HG03066 (cell line): ENCODE results near the gene FLCN.
"Not testable (repeated sequence)": the region's sequence is repeated elsewhere in the genome, so short reads cannot be mapped to it uniquely, and the experiment has no call there.

Experiments
- ATAC-seq: cut with Tn5 transposase; IDR thresholded peaks from one replicate; pipeline ENCODE4 v1.9.1; 2021; ENCODE audit warnings: low read depth; ENCODE audit not compliant: unreplicated experiment

Gene FLCN

DNA sequence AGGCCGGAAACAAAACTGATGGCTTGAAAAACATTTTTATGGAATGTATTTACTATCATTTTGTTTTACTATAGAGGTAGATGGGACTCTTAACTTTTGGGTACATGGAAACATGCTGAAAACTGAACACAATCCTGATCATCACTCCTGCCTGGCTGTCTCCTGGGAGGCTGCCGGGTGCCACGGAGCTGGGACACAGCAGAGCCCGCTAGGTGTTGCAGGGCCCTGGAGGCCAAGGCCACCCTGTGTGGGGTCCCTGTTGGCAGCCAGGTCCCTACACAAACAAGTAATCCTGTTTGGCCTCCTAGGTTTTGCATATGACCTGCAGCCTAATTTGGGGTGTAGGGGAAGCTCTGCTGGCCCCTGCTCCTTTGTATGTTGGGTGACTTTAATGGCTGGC is 48.4 kb downstream of the FLCN start:
- ATAC-seq, result no peak

DNA sequence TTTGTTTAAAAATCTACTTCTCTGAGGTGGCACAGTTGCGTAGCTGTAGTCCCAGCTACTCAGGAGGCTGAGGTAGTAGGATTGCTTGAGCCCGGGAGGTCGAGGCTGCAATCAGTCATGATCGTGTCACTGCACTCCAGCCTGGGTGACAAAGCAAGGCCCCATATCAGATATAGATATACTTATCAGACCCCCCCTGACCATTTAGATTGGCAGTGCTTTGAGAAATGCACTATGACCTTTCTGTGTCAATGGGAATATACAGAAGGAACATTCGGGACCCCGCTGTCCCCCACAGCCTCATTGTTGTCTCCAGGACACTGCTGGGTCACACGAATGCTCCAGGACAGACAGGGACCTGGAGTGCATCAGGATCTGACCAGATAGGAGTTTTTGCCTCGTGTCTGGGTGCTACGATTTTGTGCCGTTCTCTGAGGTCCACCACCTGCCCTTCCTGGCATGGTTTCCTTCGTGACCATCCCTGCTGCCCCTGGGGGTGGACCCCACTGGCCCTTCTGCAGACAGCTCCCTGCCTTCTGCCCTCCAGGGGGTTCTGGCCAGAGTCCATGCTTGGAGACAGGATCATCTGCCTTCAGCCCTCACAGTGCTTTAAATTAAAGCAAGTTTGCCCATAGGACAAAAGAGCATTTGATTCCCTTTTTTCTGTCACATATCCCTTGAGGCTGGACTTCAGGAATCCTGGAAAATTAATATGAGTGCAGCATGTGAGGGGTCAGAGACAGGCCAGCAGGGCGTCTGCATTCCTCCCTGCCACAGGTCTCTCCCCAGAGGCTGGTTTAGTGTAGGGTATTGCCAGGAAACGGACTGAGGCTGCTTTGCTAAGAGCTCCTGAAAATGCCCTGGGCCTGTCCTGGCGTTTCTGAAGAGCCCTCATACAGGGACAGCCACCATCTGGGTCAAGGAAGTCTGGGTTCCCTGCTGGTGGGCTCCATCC is 50.1 kb downstream of the FLCN start:
- ATAC-seq, result no peak

- ATAC-seq, result no peak
These were observed 50.9 kb downstream of the FLCN start for GRCh38 chr17:17186051-17186450.

DNA sequence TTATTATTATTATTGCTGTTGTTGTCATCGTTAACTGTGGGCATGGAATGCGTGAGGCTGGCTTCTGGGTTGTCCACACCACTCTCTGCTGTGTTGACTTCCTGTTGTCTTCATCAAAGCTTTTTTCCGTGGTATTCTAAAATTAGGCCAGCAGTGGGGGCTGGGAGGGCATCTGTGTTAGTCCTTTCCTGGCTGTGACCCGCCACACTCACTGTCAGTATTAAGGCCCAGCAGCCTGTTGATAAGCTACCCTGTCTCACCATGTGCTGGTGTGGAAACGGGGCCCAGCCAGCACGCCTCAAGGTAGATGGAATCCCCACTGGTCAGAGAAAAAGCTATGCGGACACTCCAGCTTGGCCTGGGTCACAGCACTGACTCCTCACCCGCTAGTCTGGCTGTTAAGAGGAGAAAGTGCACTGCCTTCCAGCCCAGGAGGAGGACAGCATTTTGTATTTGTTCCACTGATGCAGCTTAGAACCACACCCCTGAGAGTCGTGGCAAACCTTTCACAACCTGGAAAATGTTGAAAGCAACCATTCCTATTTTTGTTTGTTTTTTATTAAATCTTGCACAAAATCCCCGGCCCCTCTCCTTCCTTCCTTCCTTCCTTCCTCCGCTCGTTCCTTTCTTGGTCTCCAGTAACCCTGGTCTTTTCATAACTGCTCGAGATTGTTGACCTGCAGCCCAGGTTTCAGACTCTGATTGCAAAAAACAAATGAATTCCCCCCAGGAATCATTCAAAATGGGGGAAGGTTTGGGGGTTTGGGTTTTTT is 51.8 kb downstream of the FLCN start:
- not testable (repeated sequence) for ATAC-seq

DNA sequence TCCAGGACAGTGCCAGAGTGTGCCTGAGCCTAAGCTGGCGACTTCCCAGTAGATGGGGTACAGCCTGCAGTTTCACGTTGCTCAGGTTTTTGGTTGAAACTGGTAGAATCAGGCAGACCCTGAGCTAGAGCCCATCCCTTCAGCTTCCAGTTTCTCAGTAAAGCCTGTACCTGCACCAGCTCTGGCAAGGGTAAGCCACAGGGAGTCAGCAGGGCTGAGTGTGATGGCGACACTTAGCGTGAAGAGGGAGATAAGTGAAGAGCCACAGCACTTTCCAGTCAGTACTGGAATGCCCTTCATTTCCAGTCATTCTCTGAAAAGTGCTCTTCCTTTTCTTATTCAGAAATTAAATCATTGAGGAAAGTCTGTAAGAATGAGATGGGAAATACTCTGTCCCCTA is 53.2 kb downstream of the FLCN start:
- ATAC-seq, result no peak

DNA sequence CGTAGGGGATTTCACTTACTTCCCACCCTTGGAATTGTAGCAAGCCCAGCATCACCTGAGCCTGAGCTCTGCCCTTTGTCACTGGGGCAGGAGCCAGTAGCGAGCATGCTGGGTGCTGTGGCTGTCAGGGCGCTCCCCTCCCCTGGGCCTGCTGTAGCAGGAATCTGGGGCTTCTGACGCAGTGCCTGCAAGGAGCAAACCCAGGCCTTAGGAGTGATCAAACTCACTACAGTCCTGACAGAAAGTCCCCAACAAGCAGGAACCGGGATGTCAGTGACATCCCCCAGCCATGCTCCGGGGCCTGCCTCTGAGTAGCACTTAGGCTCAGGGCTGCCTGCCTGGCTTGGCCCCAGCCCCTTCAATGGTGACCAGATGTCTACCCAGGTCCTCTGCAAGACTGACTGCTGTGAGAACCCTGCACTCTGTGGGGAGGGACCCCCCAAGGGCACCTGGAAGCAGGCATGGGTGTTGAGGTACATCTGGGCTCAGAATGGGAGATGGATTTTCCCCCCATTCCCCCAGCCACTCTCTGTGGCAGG is 54.3 kb downstream of the FLCN start:
- ATAC-seq, result no peak

- no peak for ATAC-seq
These were observed 55.0 kb downstream of the FLCN start for GRCh38 chr17:17181666-17182597.

GRCh38 chr17:17180741-17181525 is 56.0 kb downstream of the FLCN start:
- no peak for ATAC-seq

GRCh38 chr17:17180141-17180603 is 56.8 kb downstream of the FLCN start:
- ATAC-seq, result no peak

DNA sequence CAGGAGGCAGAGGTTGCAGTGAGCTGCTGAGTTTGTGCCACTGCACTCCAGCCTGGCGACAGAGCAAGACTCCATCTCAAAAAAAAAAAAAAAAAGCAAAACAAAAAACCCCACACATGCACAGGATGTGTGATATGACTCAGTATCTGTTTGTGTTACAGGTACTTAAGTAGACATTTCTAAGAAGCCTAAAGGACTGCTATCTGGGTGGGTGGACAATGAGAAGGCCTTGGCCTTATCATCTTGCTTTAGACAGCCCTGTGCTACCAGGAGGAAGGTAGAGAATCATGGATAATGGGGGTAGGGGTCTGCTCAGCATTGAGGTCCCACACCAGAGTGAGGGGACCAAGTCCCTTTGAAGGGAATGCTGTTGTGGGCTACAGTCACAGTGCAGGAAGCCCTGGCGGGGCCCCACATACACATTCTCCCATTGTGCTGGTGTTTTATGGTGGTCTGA is 57.6 kb downstream of the FLCN start:
- no peak for ATAC-seq

GRCh38 chr17:17177176-17177575 is 59.8 kb downstream of the FLCN start:
- ATAC-seq, result no peak

DNA sequence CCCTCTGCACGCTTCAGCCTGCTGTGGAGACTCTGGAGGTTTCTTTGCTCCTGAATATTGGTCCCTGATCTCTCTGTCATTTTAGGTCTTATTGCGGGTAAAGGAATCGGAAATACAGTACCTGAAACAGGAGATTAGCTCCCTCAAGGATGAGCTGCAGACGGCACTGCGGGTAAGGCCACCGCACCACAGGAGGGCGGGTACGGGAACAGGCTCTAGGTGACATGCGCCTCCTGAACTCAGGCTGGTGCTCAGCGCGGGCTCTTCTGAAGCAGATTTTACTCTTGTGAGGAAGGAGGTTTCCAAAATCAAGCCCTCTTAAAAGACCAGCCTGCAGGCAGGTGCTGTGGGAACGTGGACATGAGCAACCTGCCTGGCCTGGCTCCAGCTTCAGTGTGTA is 60.6 kb downstream of the FLCN start:
- ATAC-seq, result no peak

- ATAC-seq, result peak; percentile 40
These were observed 61.1 kb downstream of the FLCN start for GRCh38 chr17:17175917-17176316.

GRCh38 chr17:17175340-17175739 is 61.6 kb downstream of the FLCN start:
- ATAC-seq, result no peak

DNA sequence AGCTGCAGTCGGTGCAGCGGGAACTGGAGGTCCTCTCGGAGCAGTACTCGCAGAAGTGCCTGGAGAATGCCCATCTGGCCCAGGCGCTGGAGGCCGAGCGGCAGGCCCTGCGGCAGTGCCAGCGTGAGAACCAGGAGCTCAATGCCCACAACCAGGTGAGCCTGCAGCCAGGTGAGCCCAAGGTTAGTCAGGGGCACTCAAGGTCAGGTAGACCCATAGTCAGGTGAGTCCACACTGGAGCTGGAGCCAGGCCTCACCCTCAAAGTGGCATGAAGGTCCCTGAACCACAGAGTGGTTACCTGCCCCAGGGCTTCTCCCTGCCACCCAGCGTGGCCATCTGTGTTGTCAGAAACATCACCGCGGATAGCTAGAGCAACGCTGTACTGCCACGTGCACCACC is 63.0 kb downstream of the FLCN start:
- no peak for ATAC-seq

DNA sequence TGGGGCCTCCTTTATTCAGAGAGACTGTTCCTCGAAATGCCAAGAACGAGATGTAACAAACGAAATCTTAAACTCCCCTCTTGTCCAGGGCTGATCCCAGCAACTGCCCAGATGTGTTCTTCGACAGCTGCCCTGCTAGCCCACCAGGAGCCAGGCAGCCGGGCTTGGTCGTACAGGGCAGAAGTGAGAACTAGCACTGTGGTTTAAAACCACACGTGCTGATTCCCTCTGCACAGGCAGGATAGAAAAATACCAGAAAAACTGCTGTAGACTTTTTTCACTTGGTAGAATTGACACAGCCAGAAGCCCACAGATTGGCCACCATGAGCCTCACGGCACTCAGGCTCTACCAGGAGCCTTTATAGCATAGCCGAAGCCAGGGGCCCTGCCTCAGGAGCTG is 64.0 kb downstream of the FLCN start:
- ATAC-seq, result no peak

DNA sequence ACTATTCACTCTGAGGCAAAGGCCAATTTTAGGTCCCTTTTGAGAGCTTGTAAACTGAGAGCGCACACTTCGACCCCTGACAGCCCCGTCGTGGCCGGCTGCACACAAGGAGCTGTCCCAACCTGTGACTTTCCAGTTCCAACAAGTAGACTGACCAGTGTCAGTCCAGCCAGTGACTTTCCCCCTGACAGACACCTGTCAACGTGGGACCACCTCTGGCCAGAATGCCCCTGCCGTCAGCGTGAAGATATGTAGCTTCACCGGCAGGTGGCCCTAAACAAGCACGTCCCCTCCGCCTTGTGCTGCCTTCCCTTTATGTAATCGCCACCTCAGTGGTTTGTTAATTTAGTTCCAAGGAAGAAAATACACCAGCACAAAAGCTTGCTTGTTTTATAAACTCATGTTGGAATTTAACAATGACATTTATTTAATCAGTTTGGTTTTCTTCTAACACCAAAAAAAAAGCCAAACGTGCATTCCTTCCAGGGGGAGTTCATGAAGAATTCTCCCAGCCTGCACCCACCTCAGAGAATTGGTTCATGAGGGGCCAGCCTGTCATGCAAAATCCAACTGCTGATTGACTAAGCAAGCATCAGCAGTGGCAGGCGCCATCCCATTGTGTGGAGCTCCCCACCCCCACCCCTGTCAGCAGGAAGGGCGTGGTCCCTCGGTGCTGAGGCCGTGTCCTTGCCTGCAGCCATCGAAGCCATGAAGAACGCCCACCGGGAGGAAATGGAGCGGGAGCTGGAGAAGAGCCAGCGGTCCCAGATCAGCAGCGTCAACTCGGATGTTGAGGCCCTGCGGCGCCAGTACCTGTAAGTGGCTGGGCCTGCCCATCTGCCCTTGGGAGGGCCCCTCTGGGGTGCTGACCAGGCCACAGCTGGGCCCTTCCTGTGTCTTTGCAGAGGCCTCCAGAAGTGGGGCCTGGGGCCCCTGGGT is 64.7 kb downstream of the FLCN start:
- ATAC-seq, result no peak

- ATAC-seq, result no peak
These were observed 65.8 kb downstream of the FLCN start for GRCh38 chr17:17171186-17171585.
